HAP-1 (cell line): ENCODE results near the gene CELF3.

Experiments
- DNase-seq, 2 experiments: peaks; one replicate each; pipeline ENCODE4 v3.0.0-alpha.2; 2016 to 2020; ENCODE audit warnings: low spot score in 2 of 2
- H3K27me3 ChIP-seq: fragments of 250-450 bp; sonication (Bioruptor Pico); 2 replicates; pipeline ENCODE4 v1.5.1; 2020; ENCODE audit warnings: low read depth, mild to moderate bottlenecking, moderate library complexity
- H3K36me3 ChIP-seq: fragments of 250-450 bp; sonication (Bioruptor Pico); replicated peaks from 2 replicates; pipeline ENCODE4 v1.5.1; 2020; ENCODE audit warnings: mild to moderate bottlenecking
- H3K4me1 ChIP-seq: fragments of 250-450 bp; sonication (Bioruptor Pico); 2 replicates; pipeline ENCODE4 v1.5.1; 2020; ENCODE audit warnings: mild to moderate bottlenecking
- H3K4me3 ChIP-seq: fragments of 250-450 bp; sonication (Bioruptor Pico); 2 replicates; pipeline ENCODE4 v1.5.1; 2020; ENCODE audit warnings: mild to moderate bottlenecking, moderate library complexity
- H3K9me3 ChIP-seq: fragments of 250-450 bp; sonication (Bioruptor Pico); 2 replicates; pipeline ENCODE4 v1.5.1; 2020; ENCODE audit warnings: mild to moderate bottlenecking, moderate library complexity
- in situ Hi-C: fragments of 300-500 bp; cut with MboI; formaldehyde crosslinking; loops from 3 replicates; pipeline ENCODE4 v1.14.3; 2020; ENCODE audit warnings: low sequenced_read_pairs, inconsistent platforms, mixed read lengths

The CELF3 gene

GRCh38 chr1:151668090-151668489 lies 48.5 kb downstream of the CELF3 start:
- Histone ChIP-seq H3K4me1 (no peaks in the 10 kb centered on the region), H3K9me3 (no peaks in the 10 kb centered on the region), H3K4me3 (no peak overlapping the region), H3K36me3 (peaks cover 12% of the 10 kb centered on the region), H3K27me3 (no peaks in the 10 kb centered on the region)
- in situ Hi-C loops: no loop called here
- no peak for DNase-seq

DNA sequence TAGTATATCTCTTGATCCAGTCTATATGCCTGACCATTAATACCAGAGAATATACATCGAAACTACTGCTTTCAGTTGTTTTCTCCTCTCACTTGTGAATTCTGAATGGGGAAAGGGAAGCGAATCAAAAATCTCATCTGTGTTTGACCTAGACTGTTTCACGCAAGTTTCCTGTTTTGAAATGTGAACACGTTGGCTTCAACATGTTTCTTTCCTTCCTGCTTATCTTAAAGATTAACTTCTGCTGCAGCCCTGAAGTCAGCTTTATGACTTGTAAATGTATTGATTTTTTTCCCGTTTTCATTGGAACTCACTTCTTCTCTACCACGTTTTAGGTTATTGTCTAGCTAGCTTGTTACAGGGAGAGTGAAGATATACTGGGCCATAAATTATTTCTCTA lies 54.9 kb downstream of the CELF3 start:
- Histone ChIP-seq H3K4me1 (no peaks in the 10 kb centered on the region), H3K27me3 (no peaks in the 10 kb centered on the region), H3K4me3 (no peak overlapping the region), H3K36me3 (peaks cover 16% of the 10 kb centered on the region), H3K9me3 (no peaks in the 10 kb centered on the region)
- in situ Hi-C loops: no loop called here
- DNase-seq: no peak

GRCh38 chr1:151655371-151655770 lies 61.2 kb downstream of the CELF3 start:
- peaks cover 1% of the 10 kb centered on the region; the same call in 1 of the 2 replicates for H3K9me3 ChIP-seq
- H3K27me3 ChIP-seq: no peaks in the 10 kb centered on the region
- no peak for DNase-seq
- H3K4me3 ChIP-seq: no peak overlapping the region
- in situ Hi-C loops: no loop called here
- no peaks in the 10 kb centered on the region for H3K4me1 ChIP-seq
- peaks cover 5% of the 10 kb centered on the region; the same call in 1 of the 2 replicates for H3K36me3 ChIP-seq

- Histone ChIP-seq H3K4me3 (no peak overlapping the region), H3K27me3 (no peaks in the 10 kb centered on the region), H3K36me3 (peaks cover 2% of the 10 kb centered on the region; the same call in 1 of the 2 replicates), H3K9me3 (peaks cover 2% of the 10 kb centered on the region; the same call in 1 of the 2 replicates), H3K4me1 (no peaks in the 10 kb centered on the region)
- DNase-seq: no peak
- in situ Hi-C loops: no loop called here
Observed at GRCh38 chr1:151653397-151653796, 63.2 kb downstream of the CELF3 start.
